ENCODE measurements around the gene EEIG1.

DNA sequence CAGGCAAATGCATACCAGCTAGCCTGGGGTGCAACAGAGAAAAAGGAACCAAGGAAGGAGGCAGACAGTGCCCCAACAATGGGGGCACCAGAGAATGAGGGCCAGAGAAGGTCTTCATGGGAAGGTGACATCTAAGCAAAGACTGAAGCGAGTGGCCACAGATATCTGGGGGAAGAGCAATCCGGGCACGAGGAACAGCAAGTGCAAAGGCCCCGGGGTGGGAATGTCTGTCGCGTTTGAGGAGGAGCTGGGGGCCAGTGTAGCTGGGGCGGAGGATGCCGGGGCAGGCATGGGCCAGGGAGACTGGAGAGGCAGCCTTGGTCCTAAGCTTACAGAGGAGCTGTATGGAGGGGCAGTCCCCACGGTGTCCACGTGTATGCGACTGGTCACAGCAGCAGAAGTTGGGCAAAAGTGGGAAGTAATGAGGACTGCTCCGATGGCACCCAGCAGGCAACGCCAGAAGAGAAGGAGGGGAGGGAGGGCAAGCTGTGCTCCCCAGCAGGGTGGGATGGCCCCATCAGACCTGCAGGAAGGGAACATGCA is 19.1 kb downstream of the EEIG1 start:
- TF ChIP-seq, protein P1, sequence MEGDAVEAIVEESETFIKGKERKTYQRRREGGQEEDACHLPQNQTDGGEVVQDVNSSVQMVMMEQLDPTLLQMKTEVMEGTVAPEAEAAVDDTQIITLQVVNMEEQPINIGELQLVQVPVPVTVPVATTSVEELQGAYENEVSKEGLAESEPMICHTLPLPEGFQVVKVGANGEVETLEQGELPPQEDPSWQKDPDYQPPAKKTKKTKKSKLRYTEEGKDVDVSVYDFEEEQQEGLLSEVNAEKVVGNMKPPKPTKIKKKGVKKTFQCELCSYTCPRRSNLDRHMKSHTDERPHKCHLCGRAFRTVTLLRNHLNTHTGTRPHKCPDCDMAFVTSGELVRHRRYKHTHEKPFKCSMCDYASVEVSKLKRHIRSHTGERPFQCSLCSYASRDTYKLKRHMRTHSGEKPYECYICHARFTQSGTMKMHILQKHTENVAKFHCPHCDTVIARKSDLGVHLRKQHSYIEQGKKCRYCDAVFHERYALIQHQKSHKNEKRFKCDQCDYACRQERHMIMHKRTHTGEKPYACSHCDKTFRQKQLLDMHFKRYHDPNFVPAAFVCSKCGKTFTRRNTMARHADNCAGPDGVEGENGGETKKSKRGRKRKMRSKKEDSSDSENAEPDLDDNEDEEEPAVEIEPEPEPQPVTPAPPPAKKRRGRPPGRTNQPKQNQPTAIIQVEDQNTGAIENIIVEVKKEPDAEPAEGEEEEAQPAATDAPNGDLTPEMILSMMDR (IDR thresholded peaks at IDR 0.05): no peak
- TF ChIP-seq POLR2AphosphoS5 (IDR thresholded peaks at IDR 0.05): no peak
